HG03520 (cell line): ENCODE data around the gene ADGRE2.
"Not testable (repeated sequence)": the region's sequence is repeated elsewhere in the genome, so short reads cannot be mapped to it uniquely, and the experiment has no call there.

Experiments used
- ATAC-seq: cut with Tn5 transposase; IDR thresholded peaks from one replicate; pipeline ENCODE4 v1.9.1; 2021; ENCODE audit warnings: mild to moderate bottlenecking, moderate library complexity; ENCODE audit not compliant: unreplicated experiment

ADGRE2 gene

DNA sequence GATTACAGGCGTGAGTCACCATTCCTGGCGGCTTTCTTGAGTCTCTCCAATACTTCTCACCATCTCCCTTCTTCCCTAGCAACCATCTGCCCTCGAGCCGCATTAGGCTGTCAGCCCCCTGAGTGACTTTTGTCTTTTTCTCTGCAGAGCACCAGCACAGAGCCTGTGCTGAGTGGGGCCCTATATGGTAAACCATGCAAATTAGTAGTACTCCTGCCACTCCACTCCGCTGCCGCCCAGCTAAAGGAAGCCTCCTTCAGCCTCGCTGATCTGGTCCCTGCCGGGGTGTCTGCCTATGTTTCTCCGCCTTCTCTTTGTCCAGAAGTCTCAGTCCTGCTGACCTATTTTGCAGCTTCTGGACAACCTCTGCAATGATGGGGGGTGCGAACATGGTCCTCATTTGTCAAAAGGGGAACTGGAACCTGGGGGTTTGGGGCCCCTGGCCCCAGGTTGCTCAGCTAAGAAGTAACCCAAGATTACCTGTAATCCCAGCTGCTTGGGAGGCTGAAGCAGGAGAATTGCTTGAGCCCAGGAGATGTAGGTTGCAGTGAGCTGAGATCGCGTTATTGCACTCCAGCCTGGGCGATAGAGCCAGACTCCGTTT lies 2.4 kb upstream of the ADGRE2 start:
- not testable (repeated sequence) for ATAC-seq

DNA sequence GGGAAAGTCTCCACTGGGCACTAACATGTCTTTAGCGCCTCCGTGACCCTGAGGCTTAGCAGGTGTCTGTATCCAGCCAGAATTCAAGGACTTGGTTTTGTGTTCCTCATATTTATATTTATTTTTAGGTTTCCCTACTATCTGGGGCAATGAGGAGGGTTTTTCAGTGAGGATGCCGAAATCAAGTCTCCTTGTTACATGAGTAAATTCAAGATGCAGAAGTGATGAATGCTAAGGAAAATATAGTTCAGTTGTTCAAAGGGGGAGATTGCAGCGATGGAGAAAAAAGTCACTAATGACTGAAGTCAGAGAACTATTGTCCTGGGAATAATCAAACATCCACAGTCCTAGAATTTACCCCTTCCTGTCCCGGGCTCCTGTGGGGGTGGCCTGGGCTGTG lies 791 bp upstream of the ADGRE2 start:
- no peak for ATAC-seq

- ATAC-seq: not testable (repeated sequence)
Measured at GRCh38 chr19:14777645-14778044, 715 bp downstream of the ADGRE2 start.

DNA sequence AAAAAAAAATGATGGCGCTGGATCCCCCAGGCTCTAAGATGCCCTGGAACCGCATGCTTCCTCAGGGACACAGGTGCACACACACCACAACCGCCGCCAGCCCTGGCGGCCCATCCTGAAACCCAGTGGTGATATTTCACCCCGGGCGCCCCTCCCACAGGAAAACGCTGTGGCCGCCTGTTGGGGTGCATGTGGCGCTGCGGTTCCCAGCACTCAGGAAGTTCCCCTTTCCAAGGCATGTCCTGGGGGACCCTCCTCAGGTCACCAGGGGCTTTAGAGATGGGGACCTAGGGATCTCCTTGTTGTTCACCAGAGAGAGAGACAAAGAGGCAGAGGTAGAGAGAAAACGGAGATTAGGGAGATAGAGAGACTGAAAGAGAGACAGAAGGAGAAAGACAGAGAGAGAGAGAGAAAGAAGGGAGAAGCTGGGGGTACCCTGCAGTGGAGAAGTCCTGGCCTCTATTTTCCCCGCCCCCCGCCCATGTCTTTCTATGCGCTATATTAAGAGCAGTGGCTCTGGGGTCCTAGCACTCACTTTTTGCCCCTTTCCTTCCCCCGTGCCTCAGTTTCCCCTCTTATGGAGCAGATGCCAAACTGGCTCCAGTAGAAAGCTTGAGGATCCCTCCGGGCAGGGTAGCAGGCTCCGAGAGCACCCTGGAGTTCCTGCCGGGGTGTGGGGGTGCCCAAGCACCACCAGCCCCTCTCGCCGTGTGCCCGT lies 2.3 kb downstream of the ADGRE2 start:
- no peak for ATAC-seq

DNA sequence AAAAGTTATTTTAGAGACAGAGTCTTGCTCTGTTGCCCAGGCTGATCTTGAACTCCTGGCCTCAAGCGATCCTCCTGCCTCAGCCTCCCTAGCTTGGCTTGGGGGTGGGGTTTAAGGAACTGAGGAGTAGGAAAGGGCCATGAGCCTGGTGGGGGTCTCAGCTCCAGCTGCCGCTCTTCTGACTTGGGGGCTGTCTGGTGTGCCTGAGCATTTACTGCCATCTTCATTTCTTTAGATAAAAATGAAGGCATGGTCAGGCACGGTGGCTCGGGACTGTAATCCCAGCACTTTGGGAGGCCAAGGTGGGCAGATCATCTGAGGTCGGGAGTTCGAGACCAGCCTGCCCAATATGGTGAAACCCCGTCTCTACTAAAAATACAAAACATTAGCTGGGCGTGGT lies 3.0 kb downstream of the ADGRE2 start:
- not testable (repeated sequence) for ATAC-seq

GRCh38 chr19:14774373-14774772 lies 4.0 kb downstream of the ADGRE2 start:
- no peak for ATAC-seq

DNA sequence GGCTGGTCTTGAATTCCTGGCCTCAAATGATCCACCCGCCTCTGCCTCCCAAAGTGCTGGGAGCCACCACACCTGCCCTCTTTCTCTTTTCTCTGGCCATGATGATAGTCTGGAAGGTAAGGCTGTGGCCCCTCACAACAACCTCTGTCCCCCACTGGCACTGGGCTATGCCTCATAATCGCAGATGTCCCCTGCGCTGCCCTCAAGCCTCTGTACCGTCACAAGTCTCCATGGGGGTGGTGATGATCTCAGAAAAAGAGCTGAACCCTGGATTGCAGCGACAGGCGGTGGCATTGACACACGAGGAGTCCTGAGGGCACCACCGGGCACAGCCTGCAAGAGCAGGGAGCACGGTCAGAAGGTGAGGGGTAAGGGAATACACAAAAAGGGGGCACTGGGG lies 4.6 kb downstream of the ADGRE2 start:
- ATAC-seq: not testable (repeated sequence)

- no peak for ATAC-seq
Measured at GRCh38 chr19:14772995-14773394, 5.4 kb downstream of the ADGRE2 start.

- ATAC-seq: no peak
Measured at GRCh38 chr19:14772467-14772866, 5.9 kb downstream of the ADGRE2 start.

- no peak for ATAC-seq
Measured at GRCh38 chr19:14770944-14771839, 7.2 kb downstream of the ADGRE2 start.

- no peak for ATAC-seq
Measured at GRCh38 chr19:14770136-14770535, 8.2 kb downstream of the ADGRE2 start.

- ATAC-seq: no peak
Measured at GRCh38 chr19:14769201-14769600, 9.2 kb downstream of the ADGRE2 start.

GRCh38 chr19:14768001-14768400 lies 10.4 kb downstream of the ADGRE2 start:
- ATAC-seq: no peak

GRCh38 chr19:14767466-14767971 lies 10.8 kb downstream of the ADGRE2 start:
- ATAC-seq: no peak

DNA sequence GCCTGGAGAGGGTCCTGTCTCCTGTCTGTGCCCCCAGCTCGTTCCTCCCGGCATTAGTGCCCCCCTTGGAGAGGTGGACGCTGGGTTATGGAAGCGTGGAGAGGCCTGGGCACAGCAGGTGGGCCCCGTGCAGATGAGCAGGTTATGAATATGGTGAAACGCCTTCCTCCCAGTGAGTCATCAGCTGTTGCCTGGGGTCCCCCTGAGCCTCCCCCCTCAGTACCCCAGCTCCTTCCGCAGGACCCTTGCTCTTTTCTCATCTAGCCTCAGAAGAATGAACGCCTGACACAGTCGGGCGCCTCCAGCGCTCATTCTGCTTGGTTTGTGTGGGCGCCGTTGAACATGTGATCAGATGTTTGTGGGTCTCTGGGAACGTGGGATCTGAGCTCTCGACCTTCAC lies 12.5 kb downstream of the ADGRE2 start:
- ATAC-seq: not testable (repeated sequence)

GRCh38 chr19:14765403-14765802 lies 13.0 kb downstream of the ADGRE2 start:
- not testable (repeated sequence) for ATAC-seq

DNA sequence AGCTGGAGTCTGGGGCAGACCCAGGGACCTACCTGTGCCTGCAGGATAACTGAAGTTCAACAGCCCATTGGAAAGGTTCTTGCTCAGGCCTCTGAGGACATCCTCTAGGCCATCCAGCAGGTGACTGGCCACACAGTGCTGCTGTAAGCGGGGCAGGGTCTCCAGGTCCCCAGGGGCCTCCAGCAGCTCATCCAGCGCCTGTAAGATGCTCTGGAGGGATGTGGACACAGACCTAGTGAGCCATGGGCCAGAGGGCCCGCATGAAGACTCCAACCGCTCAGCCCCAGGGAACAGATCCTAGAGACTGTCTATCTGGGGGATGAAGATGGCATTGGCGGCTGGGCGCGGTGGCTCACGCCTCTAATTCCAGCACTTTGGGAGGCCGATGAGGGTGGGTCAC lies 14.0 kb downstream of the ADGRE2 start:
- ATAC-seq: no peak

DNA sequence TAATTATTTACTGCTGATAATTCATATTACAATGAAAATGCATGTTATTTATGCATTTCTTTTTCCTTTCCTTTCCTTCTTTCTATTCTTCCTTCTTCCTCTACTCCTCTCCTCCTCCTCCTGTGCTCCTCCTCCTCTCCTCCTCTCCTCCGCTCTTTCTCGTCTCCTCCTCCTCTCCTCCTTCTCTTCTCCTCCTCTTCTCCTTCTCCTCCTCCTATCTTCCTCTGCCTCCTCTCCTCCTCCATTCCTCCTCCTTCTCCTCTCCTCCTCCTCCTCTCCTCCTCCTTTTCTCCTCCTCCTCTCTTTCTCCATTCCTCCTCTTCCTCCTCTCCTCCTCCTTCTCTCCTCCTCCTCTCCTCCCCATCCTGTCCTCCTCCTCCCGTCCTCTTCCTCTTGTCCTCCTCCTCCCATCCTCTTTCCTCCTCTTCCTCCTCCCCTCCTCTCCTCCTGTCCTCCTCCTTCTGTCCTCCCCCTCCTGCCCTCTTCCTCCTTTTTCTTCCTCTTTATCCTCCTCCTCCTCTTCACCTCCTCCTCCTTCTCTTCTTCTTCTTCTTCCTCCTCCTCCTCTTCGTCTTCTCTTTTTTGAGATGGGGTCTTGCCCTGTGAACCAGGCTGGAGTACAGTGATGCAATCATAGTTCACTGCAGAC lies 14.7 kb downstream of the ADGRE2 start:
- no peak for ATAC-seq

GRCh38 chr19:14762111-14762510 lies 16.2 kb downstream of the ADGRE2 start:
- no peak for ATAC-seq

DNA sequence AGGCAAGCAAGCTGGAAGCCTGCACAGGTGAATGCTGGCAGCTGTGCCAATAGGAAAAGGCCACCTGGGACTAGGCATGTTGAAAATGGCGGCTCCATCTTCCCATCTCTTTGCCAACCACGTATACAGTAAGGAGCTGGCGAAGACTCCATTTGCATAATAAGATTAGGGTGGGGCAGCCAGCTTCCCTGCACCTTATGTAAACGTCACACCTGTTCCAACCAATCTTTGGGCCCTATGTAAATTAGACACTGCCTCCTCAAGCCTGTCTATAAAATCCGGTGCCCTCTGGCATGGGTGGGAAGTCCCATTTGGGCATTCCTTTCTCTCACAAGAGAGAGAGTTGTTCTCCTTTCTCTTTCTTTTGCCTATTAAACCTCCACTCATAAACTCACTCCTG lies 16.8 kb downstream of the ADGRE2 start:
- ATAC-seq: no peak

DNA sequence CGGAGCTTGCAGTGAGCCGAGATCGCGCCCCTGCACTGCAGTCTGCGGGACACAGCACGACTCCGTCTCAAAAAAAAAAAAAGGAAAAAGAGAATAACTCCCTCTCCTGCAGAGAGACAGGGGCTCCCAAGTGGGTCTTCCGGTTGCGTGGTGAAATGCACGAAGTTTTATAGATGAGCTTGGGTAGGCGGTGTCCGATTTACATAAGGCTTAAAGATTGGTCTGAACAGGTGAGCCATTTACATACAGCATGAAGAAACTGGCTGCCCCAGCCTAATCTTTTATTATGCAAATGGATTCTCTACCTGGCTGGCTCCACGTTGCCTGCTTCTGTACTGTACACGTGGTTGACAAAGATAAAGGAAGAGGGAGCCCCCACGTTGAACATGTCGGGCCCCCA lies 19.5 kb downstream of the ADGRE2 start:
- ATAC-seq: no peak
